GM18498 (cell line): ENCODE data around the gene PIK3AP1.

Experiments
- ATAC-seq: cut with Tn5 transposase; IDR thresholded peaks from one replicate; pipeline ENCODE4 v1.9.1; 2021; ENCODE audit warnings: mild to moderate bottlenecking, moderate library complexity; ENCODE audit not compliant: unreplicated experiment

Gene PIK3AP1

GRCh38 chr10:96619120-96619519 is 101.2 kb downstream of the PIK3AP1 start:
- no peak for ATAC-seq

- ATAC-seq = no peak
These were observed 101.7 kb downstream of the PIK3AP1 start for GRCh38 chr10:96618653-96619052.

DNA sequence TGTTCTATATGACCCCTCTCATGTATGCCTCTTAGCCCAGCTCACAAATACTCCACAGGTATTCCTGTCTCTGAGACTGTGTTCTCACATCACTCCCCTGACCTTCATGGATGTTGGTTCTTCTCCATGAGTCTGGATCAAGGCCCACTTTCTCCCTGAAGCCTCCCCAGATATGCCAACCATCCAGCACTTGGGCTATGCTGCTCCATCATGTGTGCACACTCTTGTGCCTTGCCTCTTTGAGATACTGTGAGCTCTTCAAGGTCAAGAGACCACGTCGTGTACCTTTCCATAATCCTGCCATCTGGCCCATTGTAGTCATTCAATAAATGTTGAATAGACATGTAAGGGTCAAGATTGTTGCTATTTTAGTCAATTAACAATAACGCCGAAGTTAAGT is 103.4 kb downstream of the PIK3AP1 start:
- no peak for ATAC-seq

GRCh38 chr10:96614515-96614914 is 105.8 kb downstream of the PIK3AP1 start:
- no peak for ATAC-seq

GRCh38 chr10:96613576-96613975 is 106.7 kb downstream of the PIK3AP1 start:
- no peak for ATAC-seq

GRCh38 chr10:96612055-96612830 is 108.1 kb downstream of the PIK3AP1 start:
- ATAC-seq = no peak

DNA sequence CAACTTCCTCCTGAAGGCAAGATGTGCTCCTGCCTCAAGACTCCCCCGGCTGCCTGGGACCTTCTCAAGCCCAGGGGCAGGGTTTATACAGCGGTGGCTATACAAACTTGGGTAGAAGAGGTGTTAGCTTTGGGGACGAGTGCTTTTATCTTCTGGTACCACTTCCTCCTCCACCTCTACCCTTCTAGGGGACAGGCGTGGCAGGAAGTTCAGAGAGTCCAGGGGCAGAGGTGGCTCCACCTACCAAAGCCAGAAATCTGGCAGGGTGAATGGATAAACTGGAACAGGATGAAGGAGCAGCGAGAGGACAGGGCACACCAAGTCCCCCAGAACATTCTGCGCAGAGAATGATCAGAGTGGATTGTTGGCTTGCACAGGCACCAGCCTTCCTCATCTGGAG is 109.5 kb downstream of the PIK3AP1 start:
- ATAC-seq = no peak

GRCh38 chr10:96609510-96609909 is 110.8 kb downstream of the PIK3AP1 start:
- no peak for ATAC-seq

GRCh38 chr10:96608805-96609204 is 111.5 kb downstream of the PIK3AP1 start:
- no peak for ATAC-seq

- ATAC-seq = no peak
These were observed 112.1 kb downstream of the PIK3AP1 start for GRCh38 chr10:96608262-96608661.

- ATAC-seq = no peak
These were observed 113.4 kb downstream of the PIK3AP1 start for GRCh38 chr10:96606946-96607345.

GRCh38 chr10:96606216-96606615 is 114.1 kb downstream of the PIK3AP1 start:
- no peak for ATAC-seq

DNA sequence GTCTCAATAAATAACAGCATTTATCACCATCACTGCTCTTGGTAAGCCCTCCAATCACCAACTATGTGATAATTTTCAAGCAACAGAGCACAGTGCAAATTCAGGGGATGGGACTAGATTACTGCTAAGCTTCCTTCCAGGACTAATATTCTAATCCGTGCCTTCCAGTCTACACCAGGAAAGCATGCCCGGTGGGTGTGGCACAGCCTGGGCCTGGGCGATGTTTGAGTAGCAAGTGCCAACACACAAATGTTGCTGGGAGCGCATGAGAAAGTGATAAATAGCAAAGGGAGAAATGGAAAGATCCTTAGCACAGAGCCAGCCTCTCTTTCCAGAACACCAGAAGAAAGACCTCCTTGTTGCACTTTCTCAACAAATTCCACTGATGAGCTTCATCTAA is 120.0 kb downstream of the PIK3AP1 start:
- no peak for ATAC-seq

DNA sequence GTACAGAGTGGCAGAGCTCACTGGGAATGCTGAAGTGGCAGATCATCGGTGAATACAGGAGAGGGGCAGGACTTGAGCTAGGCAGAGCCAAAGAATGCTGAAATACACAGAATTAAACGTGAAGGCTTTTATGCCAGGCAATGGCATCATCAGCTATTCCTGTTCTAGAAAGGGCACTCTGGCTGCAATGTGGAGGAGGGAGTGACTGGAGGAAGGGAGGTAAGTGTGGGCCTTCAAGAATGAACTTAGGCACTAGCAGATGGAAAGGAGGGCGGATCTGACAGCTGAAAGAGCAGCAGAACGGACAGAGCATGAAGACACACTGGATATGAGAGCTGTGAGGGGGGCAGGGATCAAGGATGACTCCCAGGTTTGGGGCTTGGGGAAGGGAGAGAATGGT is 121.5 kb downstream of the PIK3AP1 start:
- no peak for ATAC-seq

- no peak for ATAC-seq
These were observed 123.6 kb downstream of the PIK3AP1 start for GRCh38 chr10:96596422-96597407.

DNA sequence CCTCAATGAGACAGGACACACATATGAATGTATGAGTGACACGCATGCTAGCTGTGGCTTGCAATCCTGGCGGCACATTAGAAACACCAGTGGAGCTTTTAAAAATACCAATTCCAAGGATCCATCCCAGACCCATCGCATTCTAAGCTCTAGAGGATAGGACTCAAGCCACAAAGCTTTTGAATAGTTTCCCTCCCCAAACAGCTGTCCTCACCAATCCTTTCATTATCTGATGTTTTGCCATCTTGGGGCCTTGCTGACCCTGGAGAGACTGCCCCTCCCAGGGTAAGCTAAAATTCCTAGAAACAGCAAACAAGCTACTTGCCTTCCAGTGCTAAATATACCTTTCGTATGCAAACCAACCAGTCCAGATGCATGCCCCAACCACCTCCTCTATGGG is 124.6 kb downstream of the PIK3AP1 start:
- ATAC-seq = no peak

DNA sequence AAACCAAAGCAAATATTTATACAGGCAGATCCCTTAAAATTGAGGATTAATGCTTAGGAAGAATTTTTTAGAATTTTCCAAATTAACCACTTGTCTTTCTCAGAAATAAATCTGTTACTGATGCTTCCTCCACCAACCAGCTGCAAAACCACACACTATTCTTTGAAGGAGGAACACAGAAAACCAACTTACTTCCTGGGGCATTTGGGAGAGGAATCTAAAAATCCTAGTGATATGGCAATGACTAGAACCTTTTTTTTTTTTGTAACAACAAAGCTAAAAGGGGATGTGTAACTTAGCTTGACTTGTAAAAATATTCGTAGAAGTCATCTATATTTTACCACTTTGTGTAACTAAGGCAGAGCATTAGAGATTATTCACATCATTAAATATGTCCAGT is 128.4 kb downstream of the PIK3AP1 start:
- no peak for ATAC-seq

DNA sequence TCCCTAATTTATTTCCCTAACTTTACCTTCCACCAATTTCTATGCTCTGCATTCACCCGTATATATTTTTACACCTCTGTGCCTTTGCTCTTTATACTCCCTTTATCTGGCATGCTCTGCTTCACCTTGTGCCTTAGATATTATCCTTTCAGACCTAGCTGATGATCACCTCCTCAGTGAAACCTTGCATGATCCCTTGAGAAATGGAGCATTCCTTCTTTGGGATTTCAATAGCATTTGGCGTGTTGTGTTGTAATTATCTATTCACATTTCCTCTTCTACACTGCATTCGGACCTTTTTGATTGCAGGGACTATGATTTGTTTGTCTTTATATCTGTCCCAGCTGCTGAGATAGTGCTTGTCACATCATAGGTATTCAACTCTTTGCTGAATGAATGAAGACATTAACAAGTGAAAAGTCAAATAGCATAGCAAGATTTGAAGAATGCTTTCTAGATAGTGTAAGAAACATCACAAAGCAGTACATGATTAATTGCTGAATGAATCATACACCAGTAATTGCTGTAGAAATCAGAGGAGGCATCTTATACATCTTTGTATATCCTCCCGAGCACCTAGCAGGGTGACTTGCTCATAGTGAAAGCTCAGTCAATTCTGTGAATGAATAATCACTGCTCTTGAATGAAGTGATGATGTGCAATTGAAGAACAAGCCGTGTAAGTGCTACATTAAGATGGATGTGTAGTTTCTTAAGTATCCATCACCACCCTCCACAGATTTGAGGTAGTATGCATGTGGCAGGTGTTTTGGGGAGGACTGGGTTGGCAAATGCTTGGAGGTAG is 131.5 kb downstream of the PIK3AP1 start:
- no peak for ATAC-seq

DNA sequence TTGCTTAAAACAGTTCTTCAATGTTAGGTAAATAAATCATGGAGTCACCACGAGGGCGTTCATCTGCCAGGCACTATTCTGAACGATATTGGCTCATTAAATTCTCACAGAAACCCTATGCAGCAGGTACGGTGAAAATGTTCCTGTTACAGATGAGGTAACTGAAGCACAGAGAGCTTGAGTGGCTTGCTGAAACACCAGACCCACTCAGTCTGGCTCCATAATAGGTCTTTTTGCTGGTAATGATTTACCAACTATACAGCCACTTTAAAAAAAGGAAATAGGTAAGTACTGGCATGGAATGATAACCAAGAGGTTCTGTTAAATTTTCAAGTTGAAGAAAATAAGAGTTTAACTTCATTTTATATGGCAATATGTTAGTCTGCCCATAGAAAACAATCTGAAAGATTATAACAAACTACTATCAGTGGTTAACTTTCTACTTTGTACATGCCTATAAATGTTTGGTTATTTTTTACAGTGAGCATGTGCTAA is 132.2 kb downstream of the PIK3AP1 start:
- ATAC-seq = no peak

GRCh38 chr10:96587264-96588059 is 132.9 kb downstream of the PIK3AP1 start:
- ATAC-seq = no peak
